H1 (cell line): ENCODE measurements around the gene HPCAL4. TPM values are rescaled to one million over a fixed set of nuclear protein-coding genes. Genes with fewer than 3 reads are reported as not detected.

Experiments
- polyA plus RNA-seq, 7 experiments: library from polyadenylated mRNA; depleted of rRNA in 3 of 7; stranded (reverse) in 5 of 7; unstranded in 2 of 7; fragments of >200 nt in 5 of 7; fragments of 200-250 nt in 2 of 7; gene quantifications; 1 replicate in 5 of 7; 2 replicates in 1 of 7; 4 replicates in 1 of 7; pipeline versions ENCODE4 v1.2.1 to v1.2.3, GENCODE V29; 2011 to 2013; ENCODE audit warnings: missing spikeins in 2 of 7, mixed read lengths in 2 of 7
- small RNA-seq: library from polyadenylated mRNA; stranded (forward); fragments of <200 nt; extraction: miRNeasy Mini kit (QIAGEN cat#:217004); gene quantifications from one replicate; pipeline ENCODE3, GENCODE V24; 2013; ENCODE audit not compliant: insufficient read depth
- total RNA-seq: library from RNA; stranded (reverse); fragmentation: NEBNext Ultra II Directional; extraction: Animal tissue kit (Norgen Biotek cat#: 25700); gene quantifications from 2 replicates; pipeline ENCODE4 v1.2.1, GENCODE V29; 2021

The HPCAL4 gene
- total and polyA plus RNA-seq, 2 of the 8 experiments (the other 6 are each of a cell fraction or from before 2014, with no cell fraction given), result 0.54 to 0.74 TPM

Small RNA genes within 50 kb of the gene (small RNA-seq; reads per million reads assigned to genes)
- gene RNU7-121P, result not detected

Other genes with a start within 250 kb of the HPCAL4 start
- gene BMP8A, start 199.8 kb downstream of the HPCAL4 start, total RNA-seq, result 0.43 and 0.63 TPM in 2 replicates
- 0.38 and 0.41 TPM in 2 replicates for gene BMP8A, start 199.8 kb downstream of the HPCAL4 start, polyA plus RNA-seq (2011; rRNA removed)
- gene PABPC4, start 114.6 kb downstream of the HPCAL4 start, total RNA-seq, result 333 and 341 TPM in 2 replicates
- 147 and 172 TPM in 2 replicates for gene PABPC4, start 114.6 kb downstream of the HPCAL4 start, polyA plus RNA-seq (2011; rRNA removed)
- 3.1 and 3.5 TPM in 2 replicates for gene HEYL, start 51.8 kb downstream of the HPCAL4 start, total RNA-seq
- 1.8 and 2.9 TPM in 2 replicates for gene HEYL, start 51.8 kb downstream of the HPCAL4 start, polyA plus RNA-seq (2011; rRNA removed)
- gene NT5C1A, start 19.3 kb downstream of the HPCAL4 start, total RNA-seq, result not detected in 2 replicates
- gene NT5C1A, start 19.3 kb downstream of the HPCAL4 start, polyA plus RNA-seq (2011; rRNA removed), result 0.06 TPM in 1 of 2 replicates, not detected in the other
- gene PPIE, start 47.4 kb upstream of the HPCAL4 start, total RNA-seq, result 38.9 and 40.2 TPM in 2 replicates
- gene PPIE, start 47.4 kb upstream of the HPCAL4 start, polyA plus RNA-seq (2011; rRNA removed), result 49.4 and 56.1 TPM in 2 replicates
- gene OXCT2, start 79.9 kb upstream of the HPCAL4 start, total RNA-seq, result 2.9 TPM in 2 replicates
- gene OXCT2, start 79.9 kb upstream of the HPCAL4 start, polyA plus RNA-seq (2011; rRNA removed), result 2.6 and 3.4 TPM in 2 replicates
- 0.37 and 0.54 TPM in 2 replicates for gene BMP8B, start 97.4 kb upstream of the HPCAL4 start, total RNA-seq
- 0.50 and 0.52 TPM in 2 replicates for gene BMP8B, start 97.4 kb upstream of the HPCAL4 start, polyA plus RNA-seq (2011; rRNA removed)
- gene TRIT1, start 192.1 kb upstream of the HPCAL4 start, total RNA-seq, result 30.3 and 32.3 TPM in 2 replicates
- 9.1 and 11.1 TPM in 2 replicates for gene TRIT1, start 192.1 kb upstream of the HPCAL4 start, polyA plus RNA-seq (2011; rRNA removed)
- 28.8 and 29.9 TPM in 2 replicates for gene MYCL, start 210.5 kb upstream of the HPCAL4 start, total RNA-seq
- 20.3 and 30.3 TPM in 2 replicates for gene MYCL, start 210.5 kb upstream of the HPCAL4 start, polyA plus RNA-seq (2011; rRNA removed)